HG03521 (cell line): ENCODE results near the gene SNCB.

Experiments
- ATAC-seq: cut with Tn5 transposase; IDR thresholded peaks from one replicate; pipeline ENCODE4 v1.9.1; 2021; ENCODE audit warnings: mild to moderate bottlenecking, moderate library complexity; ENCODE audit not compliant: unreplicated experiment

The SNCB gene

DNA sequence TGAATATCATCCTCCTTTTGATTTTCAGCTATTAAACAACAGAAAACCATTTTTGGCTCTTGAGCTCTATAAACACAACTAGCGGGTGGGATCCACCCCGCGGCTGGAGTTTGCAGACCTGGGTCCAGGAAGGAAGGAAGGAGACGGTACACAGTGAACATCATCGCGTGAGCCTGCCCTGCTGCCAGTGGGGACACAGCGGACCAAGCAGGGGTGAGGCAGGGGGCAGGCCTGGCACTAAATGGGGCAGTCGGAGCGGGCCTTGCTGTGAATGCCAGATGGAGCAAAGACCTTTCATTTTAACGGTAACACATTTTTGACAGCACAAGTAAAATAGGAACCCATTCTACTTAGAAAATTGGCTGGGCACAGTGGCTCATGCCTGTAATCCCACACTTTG lies 31.3 kb upstream of the SNCB start:
- ATAC-seq: no peak

DNA sequence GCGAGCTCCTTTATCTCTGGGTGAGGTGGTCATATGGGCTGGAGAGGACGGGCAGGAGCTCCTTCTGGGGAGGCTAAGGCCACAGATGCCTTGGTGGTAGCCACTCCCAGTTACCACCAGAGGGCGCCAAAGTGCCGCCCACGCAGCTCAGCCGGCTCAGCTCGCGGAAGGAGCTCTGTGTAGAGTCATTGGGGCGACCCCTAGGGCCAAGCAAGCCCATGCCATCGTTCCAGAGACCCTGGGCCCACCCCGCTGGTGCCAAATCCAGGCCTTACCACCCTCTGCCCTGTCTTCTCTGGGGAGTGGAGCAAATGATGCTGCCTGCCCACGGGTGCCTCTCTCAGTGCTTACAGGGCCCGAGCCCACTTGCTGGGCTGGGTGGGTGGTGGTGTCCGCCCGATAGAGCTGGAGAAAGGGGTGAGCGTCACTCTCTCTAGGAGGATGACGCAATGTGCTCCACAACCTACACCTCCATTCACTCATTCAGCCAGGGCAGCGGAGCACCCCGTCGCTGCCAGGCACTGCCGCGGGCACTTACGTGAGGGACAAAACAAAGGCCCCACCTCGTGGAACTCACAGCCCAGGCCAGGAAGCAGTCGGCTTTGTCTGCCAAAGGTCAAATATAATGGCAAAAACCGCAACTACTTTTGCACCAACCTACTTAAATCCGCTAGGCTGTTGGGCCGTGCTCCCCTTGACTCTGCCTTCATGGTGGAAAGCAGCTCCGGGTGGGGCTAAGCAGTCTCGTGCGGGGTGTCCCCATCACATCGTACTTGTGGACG lies 30.7 kb upstream of the SNCB start:
- peak; percentile 53 for ATAC-seq

DNA sequence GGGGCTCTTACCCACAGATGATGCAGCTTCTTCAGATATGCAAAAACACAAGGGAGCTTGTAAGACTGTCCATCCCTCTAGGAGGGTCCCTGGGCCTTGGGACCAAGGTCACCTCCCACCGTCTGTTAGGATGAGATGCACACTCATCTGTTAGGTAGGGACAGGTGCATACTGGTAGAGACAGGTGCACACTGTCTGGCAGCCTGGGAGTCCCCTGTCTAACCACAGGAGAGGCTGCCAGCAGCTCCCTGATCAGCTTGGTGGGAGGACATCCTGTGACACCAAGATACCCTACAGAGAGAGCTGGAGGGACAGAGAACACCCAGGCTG lies 30.2 kb upstream of the SNCB start:
- ATAC-seq: peak; percentile 12

DNA sequence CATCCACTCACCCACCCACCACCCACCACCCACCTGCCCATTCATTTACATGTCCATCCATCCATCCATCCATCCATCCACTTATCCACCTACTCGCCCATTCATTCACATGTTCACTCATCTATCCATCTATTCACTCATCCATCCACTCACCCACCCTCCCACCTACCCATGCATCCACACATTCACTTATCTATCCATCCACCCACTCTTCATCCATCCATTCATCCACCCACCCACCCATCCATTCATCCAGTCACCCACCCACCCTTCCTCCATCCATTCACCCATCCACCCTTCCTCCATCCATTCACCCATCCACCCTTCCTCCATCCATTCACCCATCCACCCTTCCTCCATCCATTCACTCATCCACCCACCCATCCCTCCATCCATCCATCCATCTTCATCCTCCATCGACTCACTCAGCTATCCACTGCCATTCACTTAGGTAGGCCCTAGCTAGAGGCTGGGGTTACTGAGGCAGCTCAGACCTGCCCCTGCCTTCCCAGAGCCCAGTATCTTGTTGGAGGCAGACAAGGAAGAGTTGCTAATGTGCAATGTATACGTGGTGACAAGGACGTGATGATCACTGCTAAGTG lies 29.6 kb upstream of the SNCB start:
- ATAC-seq: no peak

- no peak for ATAC-seq
These were observed 29.1 kb upstream of the SNCB start for GRCh38 chr5:176659512-176659839.

DNA sequence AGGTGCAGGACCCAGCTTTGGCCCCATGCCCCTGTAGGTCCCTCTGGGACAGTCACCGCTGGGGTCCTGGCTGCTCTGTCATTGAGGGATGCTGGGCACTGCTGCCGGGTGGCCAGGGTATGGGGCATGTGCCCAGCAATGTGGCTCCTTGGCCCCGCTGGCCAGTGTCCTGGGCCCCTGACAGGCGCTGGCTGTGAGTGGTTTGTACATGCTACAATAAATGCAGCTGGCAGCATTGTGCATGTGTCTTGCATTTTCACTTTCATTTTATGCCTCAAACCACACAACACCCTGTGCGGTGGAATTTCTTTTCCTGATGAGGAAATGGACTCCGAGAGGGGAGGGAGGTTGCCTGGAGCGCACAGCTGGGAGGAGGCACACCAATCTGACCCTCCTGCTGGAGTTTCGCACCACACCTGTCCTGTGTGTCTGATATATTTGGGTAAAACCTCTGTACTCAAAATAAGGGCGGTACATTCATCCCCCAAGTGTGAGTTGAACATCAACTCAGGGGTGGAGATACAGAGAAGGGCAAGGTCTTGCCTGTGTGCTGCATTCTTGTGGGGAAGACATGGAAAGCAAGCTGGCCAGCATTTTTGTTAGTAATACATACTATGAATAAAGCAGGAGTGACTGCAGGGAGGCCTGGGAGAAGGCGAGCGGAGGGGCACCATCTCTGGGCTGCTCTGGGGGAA lies 28.6 kb upstream of the SNCB start:
- no peak for ATAC-seq

- peak; percentile 45 for ATAC-seq
These were observed 27.8 kb upstream of the SNCB start for GRCh38 chr5:176658007-176658599.

DNA sequence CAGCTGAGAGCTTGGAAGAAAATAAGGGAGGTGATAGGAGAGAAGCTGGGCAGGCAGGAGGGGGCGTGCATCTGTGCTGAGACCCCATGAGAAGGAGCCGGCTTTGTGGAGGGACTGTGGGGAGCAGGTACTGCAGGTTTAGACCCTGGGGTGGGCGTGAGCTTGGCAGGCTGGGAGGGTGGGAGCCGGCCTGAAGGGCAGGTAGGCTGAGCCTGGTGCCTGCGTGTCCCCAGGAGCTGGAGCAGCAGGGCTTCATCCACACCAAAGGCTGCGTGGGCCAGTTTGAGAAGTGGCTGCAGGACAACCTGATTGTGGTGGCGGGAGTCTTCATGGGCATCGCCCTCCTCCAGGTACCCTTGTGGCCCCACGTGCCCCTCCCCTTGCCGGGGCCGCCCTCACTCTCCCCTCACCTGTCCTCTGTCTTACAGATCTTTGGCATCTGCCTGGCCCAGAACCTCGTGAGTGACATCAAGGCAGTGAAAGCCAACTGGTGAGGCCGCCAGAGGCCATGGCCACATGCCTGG lies 26.2 kb upstream of the SNCB start:
- ATAC-seq: no peak

DNA sequence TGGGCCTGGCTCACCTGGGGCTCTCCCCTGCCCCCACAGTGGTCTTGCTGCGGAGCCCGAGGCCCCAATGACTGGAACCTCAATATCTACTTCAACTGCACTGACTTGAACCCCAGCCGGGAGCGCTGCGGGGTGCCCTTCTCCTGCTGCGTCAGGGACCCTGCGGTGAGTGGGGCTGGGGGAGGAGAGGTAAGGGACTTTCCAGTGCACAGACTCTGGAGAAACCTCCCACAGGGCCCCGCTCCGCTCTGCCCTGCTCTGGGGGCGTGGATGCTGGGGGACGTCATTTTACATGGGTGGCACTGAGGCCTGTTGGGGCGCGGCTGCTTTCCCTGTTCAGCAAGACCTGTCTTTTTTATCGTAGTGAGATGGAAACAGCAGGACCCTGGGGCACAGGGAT lies 24.5 kb upstream of the SNCB start:
- ATAC-seq: no peak

- ATAC-seq: no peak
These were observed 23.4 kb upstream of the SNCB start for GRCh38 chr5:176653401-176654385.

DNA sequence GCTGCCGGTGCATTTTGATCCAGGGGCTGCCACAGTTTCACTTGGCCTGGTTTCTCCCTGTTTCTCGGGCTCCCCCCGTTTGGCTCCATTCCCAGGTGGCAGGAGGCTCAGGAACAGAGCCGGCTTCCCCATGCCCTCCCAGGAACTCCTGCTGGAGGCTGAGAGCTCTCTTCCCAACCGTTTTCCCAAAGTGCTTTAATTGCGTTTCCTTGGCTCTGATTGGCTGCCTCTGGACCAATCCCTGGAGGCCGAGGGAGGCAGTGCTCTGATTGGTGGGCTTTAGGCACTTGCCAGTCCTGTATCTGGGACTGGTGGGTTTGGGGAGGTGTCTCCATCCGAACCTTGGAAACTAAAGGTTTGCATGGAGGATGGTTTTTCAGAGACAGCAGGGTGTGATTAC lies 21.8 kb upstream of the SNCB start:
- no peak for ATAC-seq

- no peak for ATAC-seq
These were observed 21.2 kb upstream of the SNCB start for GRCh38 chr5:176651472-176651980.

DNA sequence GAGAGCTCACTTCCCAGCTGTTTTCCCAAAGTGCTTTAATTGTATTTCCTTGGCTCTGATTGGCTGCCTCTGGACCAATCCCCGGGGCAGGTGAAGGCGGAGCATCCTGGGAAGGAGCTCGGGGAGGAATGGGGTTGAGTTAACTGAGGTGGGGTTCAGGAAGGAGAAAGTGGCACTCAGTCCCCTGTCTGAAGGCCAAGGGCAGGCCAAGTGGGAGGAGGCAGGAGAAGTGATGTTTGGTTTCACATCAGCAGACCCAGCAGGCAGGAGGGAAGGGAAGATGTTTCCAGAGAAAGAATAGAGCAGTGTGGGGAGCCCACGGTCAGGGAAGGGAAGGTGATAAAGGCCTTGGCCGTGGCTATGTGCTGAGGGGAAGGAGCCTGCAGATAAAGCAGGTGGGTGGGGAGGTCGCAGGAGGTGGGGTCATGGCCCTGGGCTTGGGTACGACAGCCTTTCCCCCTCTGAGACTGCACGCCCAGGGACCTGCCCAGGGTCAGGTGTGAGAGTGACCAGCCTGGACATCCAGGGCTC lies 20.1 kb upstream of the SNCB start:
- no peak for ATAC-seq

- ATAC-seq: no peak
These were observed 18.3 kb upstream of the SNCB start for GRCh38 chr5:176648474-176649194.

GRCh38 chr5:176647843-176648473 lies 17.6 kb upstream of the SNCB start:
- no peak for ATAC-seq

GRCh38 chr5:176647030-176647842 lies 16.9 kb upstream of the SNCB start, which contains the start of gene TSPAN17:
TSS of gene TSPAN17 (plus strand) at chr5:176647484. CDS start at chr5:176647616, 132 bp downstream.
- ATAC-seq: peak; percentile 96

DNA sequence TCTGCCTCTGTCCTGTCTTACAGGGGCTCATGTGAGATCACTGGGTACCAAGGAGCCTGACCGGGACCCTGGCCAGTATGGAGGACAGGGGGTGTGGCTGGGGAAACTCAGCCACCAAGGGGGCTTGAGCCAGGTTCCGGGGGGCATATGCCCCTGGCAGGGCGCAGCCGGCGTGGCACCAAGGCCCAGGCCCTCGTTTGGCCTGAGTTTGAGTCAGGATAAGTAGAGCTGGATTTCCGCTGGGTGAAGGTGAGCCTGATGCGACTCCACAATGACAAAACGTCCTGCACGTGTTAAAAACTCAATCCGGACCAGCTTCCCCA lies 16.3 kb upstream of the SNCB start:
- peak; percentile 1 for ATAC-seq

GRCh38 chr5:176646049-176646706 lies 15.8 kb upstream of the SNCB start:
- no peak for ATAC-seq
